ENCODE data around the gene LAMTOR2.

Gene LAMTOR2

GRCh38 chr1:156095906-156096508 lies 41.4 kb downstream of the LAMTOR2 start:
- in situ Hi-C loops (cut with MboI; ENCODE audit: low sequenced_read_pairs) = no loop called here

GRCh38 chr1:156096640-156097391 lies 42.2 kb downstream of the LAMTOR2 start:
- in situ Hi-C loops (cut with MboI; ENCODE audit: low sequenced_read_pairs) = no loop called here

GRCh38 chr1:156097499-156098178 lies 43.1 kb downstream of the LAMTOR2 start:
- in situ Hi-C loops (cut with MboI; ENCODE audit: low sequenced_read_pairs) = no loop called here

- in situ Hi-C loops (cut with MboI; ENCODE audit: low sequenced_read_pairs) = no loop called here
Measured at GRCh38 chr1:156098784-156099183, 44.2 kb downstream of the LAMTOR2 start.

- in situ Hi-C loops (cut with MboI; ENCODE audit: low sequenced_read_pairs) = no loop called here
Measured at GRCh38 chr1:156099282-156099681, 44.7 kb downstream of the LAMTOR2 start.

- in situ Hi-C loops (cut with MboI; ENCODE audit: low sequenced_read_pairs) = no loop called here
Measured at GRCh38 chr1:156100205-156100995, 45.8 kb downstream of the LAMTOR2 start.

GRCh38 chr1:156101880-156102279 lies 47.3 kb downstream of the LAMTOR2 start:
- in situ Hi-C loops (cut with MboI; ENCODE audit: low sequenced_read_pairs) = no loop called here

- in situ Hi-C loops (cut with MboI; ENCODE audit: low sequenced_read_pairs) = no loop called here
Measured at GRCh38 chr1:156102633-156103511, 48.3 kb downstream of the LAMTOR2 start.

- in situ Hi-C loops (cut with MboI; ENCODE audit: low sequenced_read_pairs) = no loop called here
Measured at GRCh38 chr1:156103521-156103947, 49.0 kb downstream of the LAMTOR2 start.

GRCh38 chr1:156104065-156104810 lies 49.7 kb downstream of the LAMTOR2 start:
- in situ Hi-C loops (cut with MboI; ENCODE audit: low sequenced_read_pairs) = no loop called here

- in situ Hi-C loops (cut with MboI; ENCODE audit: low sequenced_read_pairs) = no loop called here
Measured at GRCh38 chr1:156104861-156105832, 50.6 kb downstream of the LAMTOR2 start.

- in situ Hi-C loops (cut with MboI; ENCODE audit: low sequenced_read_pairs) = no loop called here
Measured at GRCh38 chr1:156106624-156107488, 52.3 kb downstream of the LAMTOR2 start.

- in situ Hi-C loops (cut with MboI; ENCODE audit: low sequenced_read_pairs) = no loop called here
Measured at GRCh38 chr1:156108057-156108456, 53.5 kb downstream of the LAMTOR2 start.

Measured in HL-60/S4 treated with retinoic acid at 250 ng/mL for 4 days and 3 days (cell line).